GM19193 (cell line): ENCODE results near the gene MNX1.

Experiments
- POLR2A ChIP-seq: IDR thresholded peaks from 4 replicates; pipeline ENCODE4 v1.6.1; 2011; ENCODE audit not compliant: insufficient read depth, insufficient read length; ENCODE audit errors: extremely low read depth

The MNX1 gene

DNA sequence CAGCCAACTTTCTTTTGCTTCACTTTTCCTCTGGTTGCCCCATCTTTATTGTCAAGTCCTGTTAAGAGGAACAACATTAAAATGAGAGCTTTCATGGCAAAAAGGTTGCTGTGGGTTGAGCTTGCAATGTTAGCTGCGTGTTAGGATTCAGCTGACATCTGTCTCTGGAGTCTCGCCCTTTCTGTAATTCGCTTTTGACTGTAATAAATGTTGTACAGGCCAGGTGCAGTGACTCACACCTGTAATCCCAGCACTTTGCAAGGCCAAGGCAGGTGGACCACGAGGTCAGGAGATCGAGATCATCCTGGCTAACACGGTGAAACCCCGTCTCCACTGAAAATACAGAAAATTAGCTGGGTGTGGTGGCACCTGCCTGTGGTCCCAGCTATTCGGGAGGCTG is 24.1 kb downstream of the MNX1 start:
- TF ChIP-seq POLR2A: no peak

GRCh38 chr7:156985101-156985992 is 25.1 kb downstream of the MNX1 start:
- TF ChIP-seq POLR2A: no peak

DNA sequence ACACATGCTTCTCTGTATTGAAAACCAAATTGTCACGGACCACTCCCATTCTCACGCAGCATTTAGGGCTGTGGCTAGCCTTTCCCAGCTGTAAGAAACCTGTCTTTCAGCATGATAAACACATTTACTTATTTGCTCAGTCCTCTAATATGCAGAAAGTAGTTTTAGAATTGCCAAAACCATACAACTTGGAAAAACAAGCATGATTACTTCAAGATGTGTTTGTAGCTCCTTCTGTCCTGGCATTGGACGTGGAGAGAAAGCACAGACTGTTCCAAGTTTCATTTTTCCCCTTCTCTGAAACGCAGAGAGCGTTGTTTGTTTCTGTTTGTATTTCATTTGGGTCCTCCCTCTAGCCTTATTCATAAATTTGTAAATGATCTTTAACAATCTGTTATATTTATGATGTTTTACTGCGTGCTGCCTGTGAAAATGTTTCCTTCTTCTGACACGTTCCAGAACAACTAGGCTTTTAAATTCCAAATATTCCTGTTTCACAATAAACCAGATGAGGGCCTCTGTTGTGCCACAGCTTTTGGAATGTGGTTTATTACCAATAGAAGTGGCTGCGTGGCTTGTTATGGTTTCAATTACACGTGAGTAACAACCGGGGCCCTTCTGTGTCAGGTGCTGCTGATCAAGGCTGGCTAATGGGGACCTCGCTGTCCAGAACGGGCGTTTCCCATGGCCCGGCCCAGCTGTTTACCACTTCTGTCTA is 26.1 kb downstream of the MNX1 start:
- TF ChIP-seq POLR2A: no peak

DNA sequence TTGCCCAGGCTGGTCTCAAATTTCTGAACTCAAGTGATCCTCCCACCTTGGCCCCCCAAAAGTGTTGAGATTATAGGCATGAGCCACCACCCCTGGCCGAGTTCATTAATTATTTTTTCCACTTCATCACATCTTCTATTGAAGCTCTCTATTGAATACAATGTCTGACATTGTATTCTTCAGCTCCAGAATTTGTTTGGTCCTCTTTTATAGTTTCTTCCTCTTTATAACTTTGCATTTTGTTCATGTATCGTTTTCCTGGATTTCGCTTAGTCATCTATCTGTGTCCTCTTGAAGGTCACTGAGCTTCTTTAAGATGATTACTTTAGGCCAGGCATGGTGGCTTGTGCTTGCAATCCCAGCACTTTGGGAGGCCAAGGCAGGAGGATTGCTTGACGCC is 30.8 kb downstream of the MNX1 start:
- TF ChIP-seq POLR2A: no peak

DNA sequence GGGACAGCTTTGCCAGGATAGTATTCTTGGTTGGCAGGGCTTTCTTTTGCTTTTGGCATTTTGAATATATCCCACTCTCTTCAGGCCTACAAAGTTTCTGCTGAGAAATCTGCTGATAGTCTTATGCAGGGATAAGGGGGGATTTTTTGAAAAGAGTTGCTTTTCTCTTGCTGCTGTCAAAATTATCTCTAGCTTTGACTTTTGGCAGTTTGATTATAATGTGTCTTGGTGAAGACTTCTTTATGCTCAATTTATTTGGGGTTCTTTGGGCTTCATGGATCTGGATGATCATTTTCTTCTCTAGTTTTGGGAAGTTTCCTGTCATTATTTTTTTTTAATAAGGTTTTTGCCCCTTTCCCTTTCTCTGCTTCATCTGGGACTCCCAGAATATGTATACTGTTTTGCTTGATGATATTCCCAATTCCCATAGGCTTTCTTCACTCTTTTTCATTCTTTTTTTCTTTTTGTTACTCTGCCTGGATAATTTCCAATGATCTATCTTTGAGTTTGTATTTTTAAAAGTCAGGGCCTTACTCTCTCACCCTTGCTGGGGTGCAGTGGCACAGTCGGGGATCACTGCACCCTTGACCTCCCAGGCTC is 31.4 kb downstream of the MNX1 start:
- TF ChIP-seq POLR2A: no peak

- no peak for TF ChIP-seq POLR2A
Measured at GRCh38 chr7:156975620-156976019, 34.8 kb downstream of the MNX1 start.

GRCh38 chr7:156969972-156970420 is 40.5 kb downstream of the MNX1 start:
- no peak for TF ChIP-seq POLR2A

GRCh38 chr7:156968183-156968582 is 42.3 kb downstream of the MNX1 start:
- TF ChIP-seq POLR2A: no peak

DNA sequence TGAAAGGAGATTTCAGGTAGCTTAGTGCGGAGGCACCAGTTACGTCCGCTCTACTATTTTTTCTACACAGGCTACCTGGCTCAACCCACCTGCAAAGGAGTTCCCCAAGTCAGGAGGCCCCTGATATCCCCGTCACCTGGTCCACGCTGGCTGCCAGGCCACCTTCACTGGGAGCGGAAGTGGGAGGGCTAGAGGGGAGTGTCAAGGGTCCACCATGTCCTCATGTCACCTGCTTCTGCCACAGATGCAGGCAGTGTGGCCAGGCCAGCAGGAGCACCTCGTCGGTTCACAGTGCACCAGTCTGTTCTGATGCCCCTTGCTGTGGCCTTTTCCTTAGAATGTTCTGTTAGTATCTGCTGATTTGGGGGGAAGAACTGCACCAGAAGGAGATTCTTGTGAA is 44.1 kb downstream of the MNX1 start:
- no peak for TF ChIP-seq POLR2A

DNA sequence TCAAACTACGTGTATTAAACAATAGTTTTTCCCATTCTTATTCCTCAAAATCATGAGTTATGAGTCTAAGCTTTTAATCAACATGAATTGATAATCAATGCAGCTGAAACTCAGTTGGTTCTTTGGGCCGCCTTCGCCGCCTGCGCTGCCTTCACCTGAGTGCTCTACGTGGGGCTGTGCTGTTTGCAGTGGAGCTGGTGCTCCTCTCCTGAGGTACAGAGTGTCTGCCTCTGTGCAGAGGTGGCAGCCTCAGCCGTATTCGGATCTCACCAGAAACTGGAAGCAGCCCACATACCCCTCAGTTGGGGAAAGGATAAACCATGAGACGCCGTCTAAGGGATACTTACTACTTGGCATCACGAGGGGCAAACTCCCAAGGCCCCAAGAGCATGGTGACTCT is 45.5 kb downstream of the MNX1 start:
- TF ChIP-seq POLR2A: no peak

DNA sequence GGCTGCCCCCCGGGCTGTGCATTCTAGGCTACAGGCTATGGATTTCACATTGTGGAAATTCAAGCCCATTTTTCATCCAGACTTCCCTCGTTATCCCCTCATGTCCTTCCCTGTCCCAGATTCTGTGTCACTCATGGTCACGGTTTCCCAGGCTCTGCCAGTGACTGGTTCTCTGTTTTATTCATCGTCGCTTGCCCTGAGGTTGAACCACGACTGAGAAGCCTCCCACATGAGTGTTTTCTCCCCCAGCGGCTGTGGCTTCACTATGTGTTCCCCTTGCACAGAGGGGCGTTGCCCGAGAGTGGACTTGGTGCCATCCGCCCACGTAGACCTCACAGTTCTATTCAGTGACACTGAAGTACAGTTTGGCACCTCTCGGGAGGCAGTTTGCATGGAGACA is 47.0 kb downstream of the MNX1 start:
- TF ChIP-seq POLR2A: no peak

- no peak for TF ChIP-seq POLR2A
Measured at GRCh38 chr7:156962897-156963296, 47.6 kb downstream of the MNX1 start.

- no peak for TF ChIP-seq POLR2A
Measured at GRCh38 chr7:156962145-156962544, 48.3 kb downstream of the MNX1 start.

DNA sequence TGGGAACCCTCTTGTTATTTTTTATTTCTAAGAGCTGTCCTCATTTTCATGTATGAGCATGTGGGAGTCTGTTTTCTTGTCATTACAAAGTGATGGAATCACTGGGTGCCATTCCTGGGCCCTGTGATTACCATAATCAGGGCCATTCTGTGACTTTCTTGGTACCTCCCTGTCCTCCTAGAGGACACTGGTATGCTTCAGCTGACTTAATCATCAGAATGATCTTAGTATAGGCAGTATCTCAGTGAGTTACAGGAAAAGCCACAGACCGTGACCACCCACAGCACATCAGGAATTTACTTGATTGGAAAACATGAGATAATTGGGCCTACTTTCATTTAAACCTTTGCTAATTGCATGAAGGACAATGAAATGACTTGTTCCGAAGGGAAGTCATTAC is 53.7 kb downstream of the MNX1 start:
- no peak for TF ChIP-seq POLR2A

DNA sequence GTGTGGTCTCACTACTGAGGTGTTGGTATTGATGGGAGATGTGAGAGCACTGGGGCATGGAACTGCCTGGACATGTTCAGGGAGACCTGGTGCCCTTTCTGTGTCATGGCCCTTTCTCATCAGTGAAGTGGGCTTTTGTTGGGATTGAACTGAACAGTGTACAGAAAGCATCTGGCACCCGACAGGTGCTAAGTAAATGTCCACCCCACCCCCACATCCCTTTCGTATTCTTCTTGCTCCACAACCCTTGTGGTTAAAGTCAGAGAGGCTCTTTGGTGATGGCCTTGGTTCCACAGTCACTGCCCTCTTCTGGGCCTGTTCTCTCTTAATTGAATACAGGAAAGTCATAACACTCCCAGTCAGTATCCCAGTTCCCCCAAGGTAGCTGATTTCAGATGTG is 55.5 kb downstream of the MNX1 start:
- no peak for TF ChIP-seq POLR2A
